Measurements from ENCODE around the gene TSNAX.

GRCh38 chr1:231485029-231485784 lies 43.3 kb upstream of the TSNAX start:
- TF ChIP-seq EZH2phosphoT487 (IDR thresholded peaks at IDR 0.05; ENCODE audit: borderline replicate concordance), result no peak
- TF ChIP-seq, protein P1, sequence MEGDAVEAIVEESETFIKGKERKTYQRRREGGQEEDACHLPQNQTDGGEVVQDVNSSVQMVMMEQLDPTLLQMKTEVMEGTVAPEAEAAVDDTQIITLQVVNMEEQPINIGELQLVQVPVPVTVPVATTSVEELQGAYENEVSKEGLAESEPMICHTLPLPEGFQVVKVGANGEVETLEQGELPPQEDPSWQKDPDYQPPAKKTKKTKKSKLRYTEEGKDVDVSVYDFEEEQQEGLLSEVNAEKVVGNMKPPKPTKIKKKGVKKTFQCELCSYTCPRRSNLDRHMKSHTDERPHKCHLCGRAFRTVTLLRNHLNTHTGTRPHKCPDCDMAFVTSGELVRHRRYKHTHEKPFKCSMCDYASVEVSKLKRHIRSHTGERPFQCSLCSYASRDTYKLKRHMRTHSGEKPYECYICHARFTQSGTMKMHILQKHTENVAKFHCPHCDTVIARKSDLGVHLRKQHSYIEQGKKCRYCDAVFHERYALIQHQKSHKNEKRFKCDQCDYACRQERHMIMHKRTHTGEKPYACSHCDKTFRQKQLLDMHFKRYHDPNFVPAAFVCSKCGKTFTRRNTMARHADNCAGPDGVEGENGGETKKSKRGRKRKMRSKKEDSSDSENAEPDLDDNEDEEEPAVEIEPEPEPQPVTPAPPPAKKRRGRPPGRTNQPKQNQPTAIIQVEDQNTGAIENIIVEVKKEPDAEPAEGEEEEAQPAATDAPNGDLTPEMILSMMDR (IDR thresholded peaks at IDR 0.05 in 2 of 3, conservative IDR thresholded peaks at IDR 0.05 in 1 of 3; ENCODE audit: borderline replicate concordance in 1 of 3, insufficient read depth in 1 of 3, low read depth in 2 of 3, low read length in 2 of 3), result no peak
- TF ChIP-seq SP1 (IDR thresholded peaks at IDR 0.05; ENCODE audit: low read depth), result no peak
- no peak for TF ChIP-seq SIN3A (IDR thresholded peaks at IDR 0.05; ENCODE audit: low read depth)
- no peak for TF ChIP-seq ZNF274 (IDR thresholded peaks at IDR 0.05; ENCODE audit: low read depth, low read length)
- no peak for TF ChIP-seq POLR2A (IDR thresholded peaks at IDR 0.05; ENCODE audit: borderline replicate concordance, extremely low read depth, insufficient read depth, insufficient read length)
- TF ChIP-seq EGR1 (IDR thresholded peaks at IDR 0.05; ENCODE audit: low read depth), result no peak
- TF ChIP-seq CEBPB (IDR thresholded peaks at IDR 0.05; ENCODE audit: low read depth), result no peak
- no peak for TF ChIP-seq EZH2 (IDR thresholded peaks at IDR 0.05)
